Tibial artery (tissue), 4 donors: Measurements from ENCODE around the gene CARS2.

ENCODE experiments used
- DNase-seq, 2 donors: peaks; one replicate each; pipeline ENCODE4 v3.0.0-alpha.2; 2019
- H3K27ac ChIP-seq, 2 donors: fragments of 200-600 bp; sonication (generic) in 1 of 2; 1 replicate in 1 of 2; 2 replicates in 1 of 2; pipeline ENCODE4 v1.5.1; 2018 to 2019; ENCODE audit warnings: mild to moderate bottlenecking in 1 of 2
- H3K27me3 ChIP-seq, 2 donors: fragments of 200-600 bp; sonication (generic) in 1 of 2; one replicate each; pipeline versions ENCODE4 v1.5.1 to v1.6.0; 2016 to 2019
- H3K36me3 ChIP-seq, 3 donors: fragments of 200-600 bp; sonication (generic) in 2 of 3; one replicate each; pipeline ENCODE4 v1.5.1; 2016 to 2019; ENCODE audit warnings: mild to moderate bottlenecking in 2 of 3
- H3K4me1 ChIP-seq, 4 donors: fragments of 200-600 bp; sonication (generic) in 2 of 4; 1 replicate in 3 of 4; 2 replicates in 1 of 4; pipeline ENCODE4 v1.5.1; 2016 to 2019
- H3K4me3 ChIP-seq, 2 donors: fragments of 200-600 bp; sonication (generic) in 1 of 2; 1 replicate in 1 of 2; 2 replicates in 1 of 2; pipeline ENCODE4 v1.5.1; 2018 to 2019; ENCODE audit warnings: mild to moderate bottlenecking in 2 of 2
- H3K9me3 ChIP-seq, 3 donors: fragments of 200-600 bp; sonication (generic) in 1 of 3; one replicate each; pipeline ENCODE4 v1.5.1; 2016 to 2019
- CTCF ChIP-seq, 2 experiments: fragments of 200-600 bp in 1 of 2; fragments of 450-650 bp in 1 of 2; IDR thresholded peaks; one replicate each; pipeline ENCODE4 v1.5.1; 2017 to 2019; ENCODE audit warnings: antibody characterized with exemption in 2 of 2, mild to moderate bottlenecking in 1 of 2, moderate library complexity in 1 of 2
- intact Hi-C: fragments of 100-400 bp; cut with DNase I; formaldehyde crosslinking; loops from one replicate; pipeline ENCODE4 v1.15.0; 2023; ENCODE audit warnings: low total_unique reads

Gene CARS2

GRCh38 chr13:110652764-110653163 lies 53.2 kb downstream of the CARS2 start:
- peaks cover 19 to 72% (median 53%) of the 10 kb centered on the region in 3 donors for H3K36me3 ChIP-seq
- no peaks in the 10 kb centered on the region for H3K27me3 ChIP-seq
- TF ChIP-seq CTCF (IDR thresholded peaks at IDR 0.05): no peak
- H3K9me3 ChIP-seq: no peaks in the 10 kb centered on the region
- no peaks in the 10 kb centered on the region for H3K4me1 ChIP-seq
- no peak for DNase-seq
- intact Hi-C loops: no loop called here
- no peak overlapping the region for H3K27ac ChIP-seq
- H3K4me3 ChIP-seq: no peak overlapping the region

- no peaks in the 10 kb centered on the region for H3K9me3 ChIP-seq
- no peak for TF ChIP-seq CTCF (IDR thresholded peaks at IDR 0.05)
- DNase-seq: no peak
- intact Hi-C loops: no loop called here
- peaks cover 17 to 76% (median 53%) of the 10 kb centered on the region in 3 donors for H3K36me3 ChIP-seq
- no peak overlapping the region for H3K27ac ChIP-seq
- no peaks in the 10 kb centered on the region for H3K27me3 ChIP-seq
- no peaks in the 10 kb centered on the region for H3K4me1 ChIP-seq
- no peak overlapping the region for H3K4me3 ChIP-seq
These were observed 53.6 kb downstream of the CARS2 start for GRCh38 chr13:110652231-110652730.

DNA sequence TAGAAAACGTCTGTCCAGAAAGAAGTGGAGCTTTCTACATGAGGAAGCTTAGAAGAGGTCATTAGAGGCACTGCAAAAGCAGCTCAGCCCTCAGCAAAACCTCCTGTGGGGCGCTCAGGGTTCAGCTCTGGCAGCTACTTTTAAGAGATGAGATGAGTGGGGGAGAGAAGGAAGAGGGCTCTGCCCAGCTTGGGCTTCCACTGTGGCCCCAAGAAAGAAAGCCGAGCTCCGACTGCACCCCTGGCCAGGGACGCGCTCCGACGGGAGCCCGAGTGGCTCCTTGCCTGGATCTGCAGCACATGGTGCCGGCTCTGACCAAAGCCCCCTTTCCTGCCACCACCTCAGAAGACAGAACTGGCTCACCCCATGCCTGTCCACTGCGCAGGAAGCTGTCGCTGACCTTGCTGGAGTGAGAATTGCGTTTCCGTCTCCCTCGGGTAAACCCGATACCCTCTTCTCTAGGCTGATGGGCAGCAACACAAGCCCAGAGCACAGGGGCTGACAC lies 54.1 kb downstream of the CARS2 start:
- Histone ChIP-seq H3K4me1 (no peaks in the 10 kb centered on the region), H3K9me3 (no peaks in the 10 kb centered on the region), H3K27ac (no peak overlapping the region), H3K27me3 (no peaks in the 10 kb centered on the region), H3K4me3 (no peak overlapping the region), H3K36me3 (peaks cover 15 to 81% (median 53%) of the 10 kb centered on the region in 3 donors)
- TF ChIP-seq CTCF (IDR thresholded peaks at IDR 0.05): no peak
- intact Hi-C loops: no loop called here
- DNase-seq: no peak

- H3K27me3 ChIP-seq: no peaks in the 10 kb centered on the region
- H3K4me3 ChIP-seq: no peak overlapping the region
- no peaks in the 10 kb centered on the region for H3K9me3 ChIP-seq
- intact Hi-C loops: no loop called here
- H3K36me3 ChIP-seq: peaks cover 15 to 86% (median 51%) of the 10 kb centered on the region in 3 donors
- no peak for TF ChIP-seq CTCF (IDR thresholded peaks at IDR 0.05)
- no peak for DNase-seq
- no peak overlapping the region for H3K27ac ChIP-seq
- H3K4me1 ChIP-seq: no peaks in the 10 kb centered on the region
These were observed 54.6 kb downstream of the CARS2 start for GRCh38 chr13:110651271-110651670.

GRCh38 chr13:110650436-110650835 lies 55.5 kb downstream of the CARS2 start:
- Histone ChIP-seq H3K27me3 (no peaks in the 10 kb centered on the region), H3K4me3 (no peak overlapping the region), H3K36me3 (peaks cover 11 to 87% (median 42%) of the 10 kb centered on the region in 3 donors), H3K4me1 (no peaks in the 10 kb centered on the region), H3K27ac (no peak overlapping the region), H3K9me3 (no peaks in the 10 kb centered on the region)
- no peak for DNase-seq
- no peak for TF ChIP-seq CTCF (IDR thresholded peaks at IDR 0.05)
- intact Hi-C loops: no loop called here
